ENCODE measurements around the gene SRC.

Gene SRC

GRCh38 chr20:37432606-37433005, 86.7 kb downstream of the SRC start:
- TF ChIP-seq GATA3 (IDR thresholded peaks at IDR 0.05; ENCODE audit: low read depth, low read length): no peak
- no peak for TF ChIP-seq GATA2 (IDR thresholded peaks at IDR 0.05; ENCODE audit: low read depth, low read length)

- TF ChIP-seq GATA3 (IDR thresholded peaks at IDR 0.05; ENCODE audit: low read depth, low read length) (no peak), GATA2 (IDR thresholded peaks at IDR 0.05; ENCODE audit: low read depth, low read length) (no peak)
These were observed 89.7 kb downstream of the SRC start for GRCh38 chr20:37435607-37436006.

DNA sequence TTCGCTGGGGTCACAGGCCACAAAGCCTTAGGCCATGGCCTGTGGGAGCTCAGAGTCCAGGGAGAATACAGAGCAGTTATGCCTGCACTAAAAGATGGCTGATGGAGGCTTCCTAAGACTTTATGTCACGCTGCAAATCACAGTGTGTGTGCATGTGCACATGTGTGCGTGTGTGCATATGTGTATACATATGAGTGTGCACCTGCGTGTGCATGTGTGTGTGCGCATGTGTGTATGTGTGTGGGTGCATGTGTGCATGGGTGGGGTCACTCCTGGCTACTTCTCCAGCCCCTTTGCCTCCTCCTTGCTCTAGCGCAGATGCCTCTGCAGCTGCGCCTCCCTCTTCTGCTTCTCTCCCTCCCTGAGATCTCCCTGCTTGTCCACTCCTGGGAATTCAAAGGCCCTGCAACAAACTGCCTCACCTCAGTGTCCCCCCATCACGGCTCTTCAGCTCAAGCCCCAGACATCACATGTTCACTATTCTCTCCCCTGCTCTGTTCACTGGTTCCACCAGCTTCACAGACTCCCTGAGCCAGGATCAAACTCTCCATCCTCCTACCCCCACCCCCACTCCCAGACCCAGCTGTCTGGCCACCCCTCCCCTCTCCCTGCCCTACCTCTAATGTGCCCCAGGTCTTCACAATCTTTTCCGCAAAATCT, 90.7 kb downstream of the SRC start:
- no peak for TF ChIP-seq GATA3 (IDR thresholded peaks at IDR 0.05; ENCODE audit: low read depth, low read length)
- TF ChIP-seq GATA2 (IDR thresholded peaks at IDR 0.05; ENCODE audit: low read depth, low read length): no peak

GRCh38 chr20:37437676-37438075, 91.7 kb downstream of the SRC start:
- TF ChIP-seq GATA3 (IDR thresholded peaks at IDR 0.05; ENCODE audit: low read depth, low read length) (no peak), GATA2 (IDR thresholded peaks at IDR 0.05; ENCODE audit: low read depth, low read length) (no peak)

DNA sequence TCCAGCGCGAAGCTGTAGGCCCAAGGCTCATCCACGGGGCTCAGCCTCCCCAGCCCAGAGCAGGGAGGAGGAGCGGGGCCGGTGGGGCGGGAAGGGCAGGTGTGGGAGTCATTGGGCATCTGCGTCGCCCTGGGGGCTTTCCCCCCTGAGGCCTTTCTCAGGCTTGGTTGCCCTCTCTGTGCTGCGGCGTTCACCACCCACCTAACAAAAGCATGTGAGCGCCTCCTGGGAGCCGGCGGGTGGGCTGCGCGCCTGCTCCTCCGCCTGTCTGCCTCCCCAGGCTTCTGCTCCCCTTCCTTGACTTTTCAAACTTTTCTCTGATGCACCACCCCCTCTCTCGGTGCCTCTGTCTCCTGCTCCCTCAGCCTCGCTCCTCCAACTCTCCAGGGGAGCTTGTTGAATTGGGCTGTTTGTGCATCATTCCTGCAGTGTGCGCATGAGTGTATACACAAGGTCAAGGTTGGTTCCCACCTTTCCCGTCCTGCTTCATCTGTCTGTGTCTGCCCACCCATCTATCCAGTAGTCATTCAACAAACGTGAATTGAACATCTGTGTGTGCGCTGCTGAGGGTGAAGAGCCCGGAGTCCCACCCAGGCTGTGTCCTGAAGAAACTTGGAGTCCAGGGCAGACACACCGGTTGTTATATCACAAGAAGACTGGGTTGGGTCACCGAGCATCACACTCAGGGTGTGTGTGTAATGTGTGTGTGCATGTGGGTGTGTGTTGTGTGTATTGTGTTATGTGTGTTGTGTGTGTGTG, 92.7 kb downstream of the SRC start:
- TF ChIP-seq GATA3 (IDR thresholded peaks at IDR 0.05; ENCODE audit: low read depth, low read length) (no peak), GATA2 (IDR thresholded peaks at IDR 0.05; ENCODE audit: low read depth, low read length) (no peak)

DNA sequence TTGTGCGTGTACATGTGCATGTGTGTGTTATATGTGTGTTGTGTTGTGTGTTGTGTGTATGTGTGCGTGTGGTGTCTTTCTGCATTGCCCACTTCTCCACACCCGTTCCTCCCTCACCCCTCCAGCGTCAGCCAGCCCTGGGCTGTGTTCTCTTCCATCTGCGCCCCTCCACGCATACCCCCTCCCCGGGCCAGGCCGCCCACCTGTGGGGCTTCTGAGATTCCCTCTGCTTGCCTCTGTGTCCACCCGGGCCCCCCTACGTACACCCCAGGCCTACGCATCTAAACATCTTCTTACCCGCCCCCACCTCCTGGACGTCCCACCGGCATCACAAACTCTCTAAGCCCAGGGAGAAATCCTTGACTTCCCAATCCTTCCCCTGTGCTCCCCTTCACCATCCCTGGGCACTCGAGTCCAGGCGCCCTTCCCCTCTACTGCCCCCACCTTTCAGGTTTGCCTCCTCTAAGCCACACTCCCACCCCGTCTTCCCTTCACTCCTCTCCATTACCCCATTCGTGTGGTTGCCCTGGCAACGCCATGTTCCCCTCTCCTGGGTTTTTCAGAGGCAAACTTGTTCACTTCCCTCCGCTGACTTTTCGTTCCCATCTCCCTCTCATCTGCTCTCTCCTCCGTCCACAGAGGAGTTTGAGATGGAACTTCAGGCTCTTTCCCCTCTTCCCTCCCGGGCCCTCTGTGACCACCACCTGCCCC, 93.4 kb downstream of the SRC start:
- TF ChIP-seq GATA3 (IDR thresholded peaks at IDR 0.05; ENCODE audit: low read depth, low read length) (no peak), GATA2 (IDR thresholded peaks at IDR 0.05; ENCODE audit: low read depth, low read length) (no peak)

DNA sequence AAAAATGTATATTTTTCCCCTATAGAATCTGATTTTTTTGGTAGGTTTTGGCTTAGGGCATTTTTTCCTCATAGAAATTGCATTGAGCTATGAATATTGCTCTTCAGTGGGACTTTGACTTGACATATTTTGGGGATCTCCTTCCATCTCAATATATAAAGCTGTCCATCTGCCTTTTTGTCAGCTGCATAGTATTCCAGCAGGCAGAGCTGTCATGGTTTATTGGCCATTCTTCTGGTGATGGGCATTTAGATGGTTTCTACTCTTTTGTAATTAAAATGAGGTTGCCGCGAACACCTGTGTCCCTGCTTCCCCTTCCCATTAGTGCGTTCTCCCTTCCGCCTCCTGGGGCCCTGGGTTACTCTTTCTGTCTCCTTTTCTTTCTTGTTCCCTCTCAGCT, 95.1 kb downstream of the SRC start:
- TF ChIP-seq GATA2 (IDR thresholded peaks at IDR 0.05; ENCODE audit: low read depth, low read length) (no peak), GATA3 (IDR thresholded peaks at IDR 0.05; ENCODE audit: low read depth, low read length) (no peak)

DNA sequence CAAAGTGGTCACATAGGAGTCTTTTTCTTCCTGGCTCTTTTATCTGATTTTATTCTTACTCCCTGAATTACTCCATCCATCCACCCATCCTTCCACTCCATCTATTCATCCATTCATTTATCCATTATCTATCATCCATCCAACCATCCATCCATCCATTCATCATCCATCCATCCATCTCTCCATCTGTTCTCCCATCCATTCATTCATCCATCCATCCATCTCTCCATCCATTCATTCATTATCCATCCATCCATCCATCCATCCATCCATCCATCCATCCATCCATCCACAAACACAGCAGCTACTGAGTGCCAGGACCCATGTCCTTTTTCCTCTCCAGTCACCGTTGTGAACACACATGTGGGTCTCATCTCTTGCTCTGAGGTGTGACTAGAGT, 96.6 kb downstream of the SRC start:
- no peak for TF ChIP-seq GATA2 (IDR thresholded peaks at IDR 0.05; ENCODE audit: low read depth, low read length)

DNA sequence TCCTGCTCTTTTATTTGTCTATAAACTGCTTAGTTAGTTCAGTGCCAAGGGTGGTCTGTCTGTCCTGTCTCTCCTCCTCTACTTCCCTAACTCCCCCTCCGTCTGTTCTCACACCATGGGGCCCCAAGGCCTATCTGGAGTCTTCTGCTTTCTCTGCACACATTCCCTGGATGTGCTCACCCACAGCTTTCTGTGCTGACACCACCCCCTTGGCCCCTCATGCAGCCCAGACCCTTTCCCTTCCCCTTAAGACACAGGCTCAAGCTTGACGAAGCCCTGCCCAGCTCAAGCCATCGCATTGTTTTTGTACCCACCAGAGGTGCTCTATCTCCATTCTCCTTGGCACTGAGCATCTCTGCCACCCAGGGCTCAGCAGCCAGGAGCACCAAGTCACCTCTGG, 97.0 kb downstream of the SRC start:
- TF ChIP-seq GATA2 (IDR thresholded peaks at IDR 0.05; ENCODE audit: low read depth, low read length): no peak
- no peak for TF ChIP-seq GATA3 (IDR thresholded peaks at IDR 0.05; ENCODE audit: low read depth, low read length)

DNA sequence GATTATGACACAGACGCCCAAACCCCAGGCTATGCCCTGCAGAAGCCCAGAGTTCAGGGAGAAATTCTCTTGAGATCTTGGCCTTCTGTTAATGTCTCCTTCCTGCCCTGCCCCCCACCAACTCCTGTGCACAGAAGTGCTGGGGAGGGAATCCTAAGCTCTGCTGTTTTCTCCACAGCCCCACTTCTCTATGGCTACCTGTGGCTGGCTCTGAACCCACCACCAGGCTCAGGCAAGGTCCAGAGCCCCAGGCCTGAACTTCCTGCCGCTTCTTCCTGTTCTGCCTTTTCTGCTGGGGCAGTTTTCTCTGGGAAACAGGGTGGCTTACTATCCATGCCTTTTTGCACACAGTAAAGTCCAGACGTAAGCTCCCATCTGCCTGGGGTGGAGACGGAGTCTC, 97.7 kb downstream of the SRC start:
- no peak for TF ChIP-seq GATA3 (IDR thresholded peaks at IDR 0.05; ENCODE audit: low read depth, low read length)
- TF ChIP-seq GATA2 (IDR thresholded peaks at IDR 0.05; ENCODE audit: low read depth, low read length): no peak

DNA sequence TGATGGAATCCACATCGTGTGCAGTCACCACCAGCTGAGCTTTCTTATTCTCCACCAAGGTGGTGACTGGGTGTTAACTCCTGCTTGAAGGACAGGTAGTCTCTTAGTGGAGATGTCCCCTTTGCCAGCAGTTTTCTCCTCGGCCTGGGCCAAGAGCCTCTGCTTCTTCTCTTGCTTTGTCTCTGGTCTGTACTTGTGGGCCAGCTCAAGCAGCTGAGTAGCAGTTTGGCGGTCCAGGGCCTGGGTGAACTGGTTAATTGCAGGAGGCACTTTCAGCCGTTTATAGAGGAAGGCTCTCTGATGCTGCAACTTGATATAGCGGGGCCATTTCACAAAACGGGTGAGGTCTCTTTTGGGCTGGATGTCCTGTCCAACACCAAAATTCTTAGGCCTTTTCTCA, 99.1 kb downstream of the SRC start:
- TF ChIP-seq GATA3 (IDR thresholded peaks at IDR 0.05; ENCODE audit: low read depth, low read length): no peak
- no peak for TF ChIP-seq GATA2 (IDR thresholded peaks at IDR 0.05; ENCODE audit: low read depth, low read length)

- TF ChIP-seq GATA2 (IDR thresholded peaks at IDR 0.05; ENCODE audit: low read depth, low read length) (no peak), GATA3 (IDR thresholded peaks at IDR 0.05; ENCODE audit: low read depth, low read length) (no peak)
These were observed 100.5 kb downstream of the SRC start for GRCh38 chr20:37446286-37447032.

DNA sequence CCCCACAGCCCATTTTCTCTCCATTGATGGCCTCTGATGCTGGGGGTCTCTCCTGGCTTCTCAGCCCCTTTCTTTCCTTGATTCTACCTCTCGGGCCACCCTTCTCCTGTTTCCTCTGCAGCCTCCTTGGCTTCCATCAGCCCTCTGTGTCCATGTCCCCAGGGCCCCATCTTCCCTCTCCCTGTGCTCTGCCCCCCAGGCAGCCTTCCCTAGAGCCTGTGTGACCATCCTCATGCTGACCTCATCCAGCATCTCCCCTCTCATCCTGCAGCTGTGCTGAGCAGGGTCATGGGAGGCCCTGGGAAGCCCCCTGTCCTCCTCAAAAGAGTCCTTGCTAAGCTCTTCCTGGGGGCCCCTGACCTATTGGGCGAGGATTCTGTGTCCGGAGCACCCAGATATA, 101.7 kb downstream of the SRC start:
- TF ChIP-seq GATA2 (IDR thresholded peaks at IDR 0.05; ENCODE audit: low read depth, low read length): no peak
- TF ChIP-seq GATA3 (IDR thresholded peaks at IDR 0.05; ENCODE audit: low read depth, low read length): no peak

- TF ChIP-seq GATA2 (IDR thresholded peaks at IDR 0.05; ENCODE audit: low read depth, low read length): no peak
- no peak for TF ChIP-seq GATA3 (IDR thresholded peaks at IDR 0.05; ENCODE audit: low read depth, low read length)
These were observed 103.3 kb downstream of the SRC start for GRCh38 chr20:37449276-37449675.

All from SH-SY5Y (cell line).